T1000 (cell line): Measurements from ENCODE around the gene ATL1.

Source experiments
- DNase-seq: peaks from one replicate; lab custom pipeline; 2025; ENCODE audit warnings: mixed read lengths; lab: John Stamatoyannopoulos, UW

The ATL1 gene

GRCh38 chr14:50559990-50560930 lies at the start of gene ATL1:
ATL1 (plus strand) TSS chr14:50560145; CDS start chr14:50560266, 121 bp downstream.
- DNase-seq: peak; percentile 69

GRCh38 chr14:50510157-50510556 lies 49.8 kb upstream of the ATL1 start:
- no peak for DNase-seq

- DNase-seq: no peak
These were observed 47.5 kb upstream of the ATL1 start for GRCh38 chr14:50512463-50512862.

GRCh38 chr14:50516091-50516490 lies 43.9 kb upstream of the ATL1 start:
- DNase-seq: no peak

- peak; percentile 29 for DNase-seq
These were observed 38.8 kb upstream of the ATL1 start for GRCh38 chr14:50520947-50521815.

GRCh38 chr14:50521912-50522341 lies 38.0 kb upstream of the ATL1 start:
- DNase-seq: no peak

GRCh38 chr14:50523271-50524041 lies 36.5 kb upstream of the ATL1 start:
- DNase-seq: no peak

- no peak for DNase-seq
These were observed 35.9 kb upstream of the ATL1 start for GRCh38 chr14:50524060-50524459.

GRCh38 chr14:50524731-50525515 lies 35.0 kb upstream of the ATL1 start:
- DNase-seq: no peak

- DNase-seq: no peak
These were observed 31.9 kb upstream of the ATL1 start for GRCh38 chr14:50528000-50528399.

GRCh38 chr14:50529288-50530179 lies 30.4 kb upstream of the ATL1 start:
- no peak for DNase-seq

- DNase-seq: no peak
These were observed 29.6 kb upstream of the ATL1 start for GRCh38 chr14:50530358-50530757.

GRCh38 chr14:50530794-50531365 lies 29.1 kb upstream of the ATL1 start:
- no peak for DNase-seq

- DNase-seq: peak; percentile 26
These were observed 28.1 kb upstream of the ATL1 start for GRCh38 chr14:50531595-50532501.

- peak; percentile 88 for DNase-seq
These were observed 27.3 kb upstream of the ATL1 start, which contains the start of gene MAP4K5 for GRCh38 chr14:50532502-50533240. MAP4K5 (minus strand) TSS chr14:50532569; CDS start chr14:50532049, 520 bp downstream.

GRCh38 chr14:50533241-50533705 lies 26.7 kb upstream of the ATL1 start:
- no peak for DNase-seq

- DNase-seq: no peak
These were observed 26.1 kb upstream of the ATL1 start for GRCh38 chr14:50533806-50534205.

GRCh38 chr14:50534416-50534815 lies 25.5 kb upstream of the ATL1 start:
- no peak for DNase-seq
